GM23248 (cell line): ENCODE results near the gene GGA2.

ENCODE experiments used
- EZH2 ChIP-seq: fragments of 200-600 bp; sonication (generic); IDR thresholded peaks from 2 replicates; pipeline ENCODE4 v1.6.1; 2018; ENCODE audit warnings: antibody characterized with exemption, mild to moderate bottlenecking; ENCODE audit not compliant: insufficient read depth, poor library complexity, severe bottlenecking
- EZH2phosphoT487 ChIP-seq: fragments of 200-600 bp; sonication (generic); IDR thresholded peaks from 2 replicates; pipeline ENCODE4 v1.6.1; 2018; ENCODE audit warnings: antibody characterized with exemption, moderate library complexity, mild to moderate bottlenecking, low read depth; ENCODE audit not compliant: insufficient read depth

- TF ChIP-seq EZH2 (no peak), EZH2phosphoT487 (no peak)
Measured at GRCh38 chr16:23498863-23499262, 11.4 kb downstream of the GGA2 start.
